B cell (primary cell): ENCODE data around the gene CDYL. TPM values are rescaled to one million over a fixed set of nuclear protein-coding genes. Genes with fewer than 3 reads are reported as not detected.

Experiments
- ATAC-seq: fragments of 200-7000 bp; cut with Tn5 transposase; one replicate; pipeline ENCODE4 v1.10.0; 2021; ENCODE audit warnings: low read depth, mild to moderate bottlenecking, moderate number of reproducible peaks, moderate library complexity
- CTCF ChIA-PET: fragments of 350-600 bp; sonication (Branson Sonifier 250); formaldehyde crosslinking; loops from one replicate; lab custom pipeline; 2021; ENCODE audit warnings: antibody characterized with exemption, inconsistent platforms; lab: Charles Lee
- POLR2A ChIA-PET: fragments of 350-600 bp; sonication (Branson Sonifier 250); formaldehyde crosslinking; loops from one replicate; lab custom pipeline; 2021; ENCODE audit warnings: antibody characterized with exemption; lab: Charles Lee
- DNase-seq: peaks from one replicate; pipeline ENCODE4 v3.0.0; 2013
- H2AFZ ChIP-seq: 2 replicates; pipeline ENCODE4 v1.6.1; 2012; ENCODE audit warnings: mild to moderate bottlenecking, low read depth, low read length; ENCODE audit not compliant: insufficient read depth, poor library complexity, severe bottlenecking
- H3K27ac ChIP-seq, 2 donors: 1 replicate in 1 of 2; 2 replicates in 1 of 2; pipeline ENCODE4 v1.5.1; 2012 to 2013; ENCODE audit warnings: low read length in 2 of 2, mild to moderate bottlenecking in 2 of 2, moderate library complexity in 1 of 2
- H3K27me3 ChIP-seq, 4 experiments: fragments of 200-600 bp in 1 of 4; sonication (generic) in 1 of 4; replicated peaks in 1 of 4; 1 replicate in 2 of 4; 2 replicates in 2 of 4; pipeline versions ENCODE4 v1.6.1 to v1.7.0; 2013 to 2016; ENCODE audit warnings: low read length in 3 of 4, mild to moderate bottlenecking in 2 of 4, mixed read lengths in 1 of 4, moderate library complexity in 1 of 4; ENCODE audit not compliant: insufficient read depth in 4 of 4, control insufficient read depth in 3 of 4; ENCODE audit errors: control extremely low read depth in 1 of 4
- H3K36me3 ChIP-seq, 2 experiments: replicated peaks in 1 of 2; 1 replicate in 1 of 2; 2 replicates in 1 of 2; pipeline versions ENCODE4 v1.6.1 to v1.7.1; 2013; ENCODE audit warnings: low read length in 1 of 2; ENCODE audit not compliant: insufficient read depth in 2 of 2, control insufficient read depth in 1 of 2; ENCODE audit errors: control extremely low read depth in 1 of 2, extremely low read depth in 1 of 2
- H3K4me1 ChIP-seq, 2 donors: fragments of 200-600 bp in 1 of 2; sonication (generic) in 1 of 2; 1 replicate in 1 of 2; 2 replicates in 1 of 2; pipeline versions ENCODE4 v1.5.1 to v1.6.1; 2013 to 2017; ENCODE audit warnings: low read length in 2 of 2; ENCODE audit not compliant: control insufficient read depth in 2 of 2, insufficient read depth in 2 of 2
- H3K4me2 ChIP-seq: replicated peaks from 2 replicates; pipeline ENCODE3; 2012; ENCODE audit warnings: mild to moderate bottlenecking, low read depth, low read length; ENCODE audit not compliant: poor library complexity, severe bottlenecking
- H3K4me3 ChIP-seq, 5 experiments: fragments of 200-600 bp in 1 of 5; sonication (generic) in 1 of 5; 1 replicate in 3 of 5; 2 replicates in 2 of 5; pipeline versions ENCODE4 v1.5.1 to v1.7.0; 2011 to 2016; ENCODE audit warnings: low read length in 4 of 5, mild to moderate bottlenecking in 4 of 5, low read depth in 2 of 5, control low read depth in 1 of 5, moderate library complexity in 1 of 5; ENCODE audit not compliant: insufficient read depth in 1 of 5; ENCODE audit errors: control extremely low read depth in 1 of 5, extremely low read depth in 1 of 5
- H3K79me2 ChIP-seq: fragments of 200-600 bp; sonication (generic); one replicate; pipeline ENCODE4 v1.6.0; 2016; ENCODE audit warnings: low read length; ENCODE audit not compliant: control insufficient read depth, insufficient read depth
- H3K9ac ChIP-seq: fragments of 200-600 bp; sonication (generic); 2 replicates; pipeline ENCODE4 v1.6.1; 2017; ENCODE audit warnings: mild to moderate bottlenecking, low read length, moderate library complexity
- H3K9me3 ChIP-seq, 3 donors: one replicate each; pipeline versions ENCODE4 v1.6.1 to v1.7.1; 2013; ENCODE audit warnings: low read length in 2 of 3; ENCODE audit not compliant: control insufficient read depth in 2 of 3, insufficient read depth in 1 of 3; ENCODE audit errors: control extremely low read depth in 1 of 3
- H4K20me1 ChIP-seq: 2 replicates; pipeline ENCODE4 v1.6.0; 2012; ENCODE audit warnings: mild to moderate bottlenecking, low read length; ENCODE audit not compliant: insufficient read depth, control insufficient read depth, poor library complexity, severe bottlenecking
- H3K27ac Mint-ChIP-seq: one replicate; pipeline ENCODE4 v1.8.0; 2021; ENCODE audit warnings: mixed read lengths
- H3K27me3 Mint-ChIP-seq: one replicate; pipeline ENCODE4 v1.8.0; 2021; ENCODE audit warnings: mixed read lengths
- H3K4me1 Mint-ChIP-seq: one replicate; pipeline ENCODE4 v1.8.0; 2021; ENCODE audit warnings: mixed read lengths
- H3K4me3 Mint-ChIP-seq: one replicate; pipeline ENCODE4 v1.8.0; 2021; ENCODE audit warnings: mixed read lengths
- H3K9me3 Mint-ChIP-seq: one replicate; pipeline ENCODE4 v1.8.0; 2022; ENCODE audit warnings: mixed read lengths; ENCODE audit not compliant: insufficient read depth
- CTCF ChIP-seq: fragments of 200-600 bp; IDR thresholded peaks from one replicate; pipeline ENCODE4 v1.8.0; 2022; ENCODE audit warnings: antibody characterized with exemption, mild to moderate bottlenecking
- EZH2 ChIP-seq: IDR thresholded peaks from 2 replicates; pipeline ENCODE4 v1.6.1; 2012; ENCODE audit warnings: borderline replicate concordance, low read depth, mild to moderate bottlenecking, moderate library complexity, low read length; ENCODE audit not compliant: insufficient read depth, poor library complexity, severe bottlenecking
- WGBS: methylation state at CpG from one replicate; pipeline ENCODE4 v1.1.5; 2013; ENCODE audit warnings: missing lambda C conversion rate; ENCODE audit not compliant: insufficient coverage; 5-methylcytosine and 5-hydroxymethylcytosine counted together
- intact Hi-C: fragments of 100-400 bp; cut with micrococcal nuclease; formaldehyde crosslinking; loops from one replicate; pipeline ENCODE4 v1.10.0; 2022
- polyA plus RNA-seq: library from polyadenylated mRNA; depleted of rRNA; stranded (reverse); fragments of >200 nt; gene quantifications from 2 replicates; pipeline ENCODE4 v1.2.3, GENCODE V29; 2012
- total RNA-seq, 2 donors: library from RNA; stranded (reverse); fragments of 120-200 nt in 1 of 2; gene quantifications; 1 replicate in 1 of 2; 2 replicates in 1 of 2; pipeline versions ENCODE4 v1.2.3 to v1.2.4, GENCODE V29; 2013 to 2022

Gene CDYL
- total and polyA plus RNA-seq, 2 donors (not counting 1 experiment from before 2014, with no cell fraction given): 15.6 to 63.0 TPM

DNA sequence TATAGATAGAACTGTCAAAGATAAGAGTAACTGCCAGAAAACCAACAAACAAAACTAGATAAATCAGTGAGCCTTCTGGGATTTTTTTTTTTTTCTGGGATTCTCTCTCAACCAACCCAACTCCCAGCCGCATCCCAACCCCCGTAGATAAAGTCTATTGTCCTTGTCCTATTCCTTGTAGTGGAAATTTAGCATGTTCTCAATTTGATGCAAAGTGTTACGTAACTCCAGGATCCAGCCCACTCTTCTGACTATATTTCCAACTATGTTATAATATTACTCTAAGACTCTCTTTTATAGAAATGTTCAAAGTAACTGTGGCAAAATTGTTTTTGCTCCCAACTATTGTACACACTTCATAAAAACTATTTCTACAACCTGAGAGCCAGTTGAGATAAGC lies 15.4 kb upstream of the CDYL start:
- Histone ChIP-seq H3K79me2 (no peaks in the 10 kb centered on the region), H3K27ac (no peak overlapping the region), H3K4me1 (no peaks in the 10 kb centered on the region), H3K36me3 (no peaks in the 10 kb centered on the region), H2AFZ (no peak overlapping the region), H3K4me3 (no peak overlapping the region), H3K4me2 (no peak overlapping the region), H3K27me3 (peaks cover 0 to 6% (median 6%) of the 10 kb centered on the region in 4 experiments), H3K9me3 (peaks cover 5 to 24% (median 8%) of the 10 kb centered on the region in 3 donors), H3K9ac (no peak overlapping the region), H4K20me1 (no peaks in the 10 kb centered on the region)
- ChIA-PET POLR2A (no interaction called here), CTCF (no interaction called here)
- no peaks in the 10 kb centered on the region for H3K4me1 Mint-ChIP-seq
- WGBS: no CpG with 5 or more reads among the region's 3 CpGs
- peaks cover 7% of the 10 kb centered on the region for H3K9me3 Mint-ChIP-seq
- no peak for DNase-seq
- no peak overlapping the region for H3K27ac Mint-ChIP-seq
- intact Hi-C loops: no loop called here
- no peak overlapping the region for H3K4me3 Mint-ChIP-seq
- no peak for ATAC-seq
- TF ChIP-seq CTCF: no peak
- no peak for TF ChIP-seq EZH2
- H3K27me3 Mint-ChIP-seq: peaks cover 34% of the 10 kb centered on the region

DNA sequence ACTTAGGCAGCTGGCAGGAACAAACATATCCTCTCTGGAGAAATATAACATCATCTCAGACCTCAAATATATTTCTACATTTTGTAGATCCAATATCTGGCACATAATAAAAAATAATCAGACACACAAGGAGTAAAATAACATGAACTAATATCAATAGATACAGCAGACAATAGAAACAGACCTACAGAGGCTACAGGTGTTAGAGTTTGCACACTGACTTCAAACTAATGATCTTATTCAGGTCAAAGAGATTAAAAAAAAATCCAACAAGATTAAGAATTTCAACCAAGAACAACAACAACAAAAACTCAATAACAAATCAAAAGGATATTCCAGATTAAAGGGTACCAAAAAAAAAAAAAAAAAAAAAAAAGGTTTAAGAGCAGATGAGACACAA lies 13.9 kb upstream of the CDYL start:
- CTCF ChIA-PET: no interaction called here

More for the DNA sequence above, 13.9 kb upstream of the CDYL start:
- peaks cover 0 to 6% (median 6%) of the 10 kb centered on the region in 4 experiments for H3K27me3 ChIP-seq
- no peak for ATAC-seq
- H3K9me3 ChIP-seq: peaks cover 5 to 24% (median 8%) of the 10 kb centered on the region in 3 donors
- no peaks in the 10 kb centered on the region for H3K4me1 Mint-ChIP-seq
- H3K9ac ChIP-seq: no peak overlapping the region
- H3K79me2 ChIP-seq: no peaks in the 10 kb centered on the region
- H3K27ac Mint-ChIP-seq: no peak overlapping the region
- intact Hi-C loops: no loop called here
- no peaks in the 10 kb centered on the region for H3K36me3 ChIP-seq
- no peak for DNase-seq
- TF ChIP-seq CTCF (no peak), EZH2 (no peak)
- no peak overlapping the region for H3K4me3 Mint-ChIP-seq
- H3K4me1 ChIP-seq: no peaks in the 10 kb centered on the region
- H3K9me3 Mint-ChIP-seq: peaks cover 7% of the 10 kb centered on the region
- no peak overlapping the region for H3K4me3 ChIP-seq
- H3K27ac ChIP-seq: no peak overlapping the region
- H4K20me1 ChIP-seq: no peaks in the 10 kb centered on the region
- POLR2A ChIA-PET: interaction anchor here (0.6 kb wide), 1 partner anchor 15 kb away, joined by 4 read pairs; no protein-coding TSS in a partner anchor
- H3K27me3 Mint-ChIP-seq: peaks cover 26% of the 10 kb centered on the region
- H3K4me2 ChIP-seq: no peak overlapping the region
- H2AFZ ChIP-seq: no peak overlapping the region
